Immature natural killer cell (primary cell): ENCODE data around the gene LRRC8C. TPM values are rescaled to one million over a fixed set of nuclear protein-coding genes. Genes with fewer than 3 reads are reported as not detected.
A peak's percentile ranks its signal among the peaks of the same experiment; 100 is the strongest.
"Not testable (repeated sequence)": the region's sequence is repeated elsewhere in the genome, so short reads cannot be mapped to it uniquely, and the experiment has no call there.

Experiments
- DNase-seq, 3 donors: peaks; one replicate each; pipeline ENCODE4 v3.0.0; 2022; ENCODE audit warnings: mixed read lengths in 1 of 3
- H3K27ac Mint-ChIP-seq, 6 donors: one replicate each; pipeline ENCODE4 v1.8.0; 2020; ENCODE audit warnings: mixed read lengths in 6 of 6, mild to moderate bottlenecking in 5 of 6, inconsistent platforms in 4 of 6, moderate library complexity in 3 of 6
- H3K27me3 Mint-ChIP-seq, 3 donors: one replicate each; pipeline ENCODE4 v1.8.0; 2020 to 2021; ENCODE audit warnings: low read depth in 3 of 3, mild to moderate bottlenecking in 3 of 3, mixed read lengths in 3 of 3, moderate library complexity in 3 of 3, inconsistent platforms in 1 of 3
- H3K36me3 Mint-ChIP-seq, 3 donors: one replicate each; pipeline ENCODE4 v1.8.0; 2020; ENCODE audit warnings: mixed read lengths in 3 of 3, inconsistent platforms in 2 of 3, mild to moderate bottlenecking in 2 of 3
- H3K4me1 Mint-ChIP-seq, 2 donors: one replicate each; pipeline ENCODE4 v1.8.0; 2020; ENCODE audit warnings: inconsistent platforms in 2 of 2, mild to moderate bottlenecking in 2 of 2, mixed read lengths in 2 of 2, moderate library complexity in 1 of 2
- H3K4me3 Mint-ChIP-seq, 5 donors: one replicate each; pipeline ENCODE4 v1.8.0; 2020; ENCODE audit warnings: mild to moderate bottlenecking in 5 of 5, mixed read lengths in 5 of 5, inconsistent platforms in 3 of 5, moderate library complexity in 3 of 5
- H3K9me3 Mint-ChIP-seq, 6 donors: one replicate each; pipeline ENCODE4 v1.8.0; 2020; ENCODE audit warnings: mild to moderate bottlenecking in 6 of 6, mixed read lengths in 6 of 6, inconsistent platforms in 4 of 6, moderate library complexity in 3 of 6
- polyA plus RNA-seq, 3 donors: library from polyadenylated mRNA; unstranded; fragments of 300-500 nt; fragmentation: Illumina TruSeq; gene quantifications; one replicate each; pipeline ENCODE4 v1.2.3, GENCODE V29; 2021

Gene LRRC8C
- polyA plus RNA-seq, 3 donors from 2014 or later: 3.5 to 7.3 (median 4.1) TPM

DNA sequence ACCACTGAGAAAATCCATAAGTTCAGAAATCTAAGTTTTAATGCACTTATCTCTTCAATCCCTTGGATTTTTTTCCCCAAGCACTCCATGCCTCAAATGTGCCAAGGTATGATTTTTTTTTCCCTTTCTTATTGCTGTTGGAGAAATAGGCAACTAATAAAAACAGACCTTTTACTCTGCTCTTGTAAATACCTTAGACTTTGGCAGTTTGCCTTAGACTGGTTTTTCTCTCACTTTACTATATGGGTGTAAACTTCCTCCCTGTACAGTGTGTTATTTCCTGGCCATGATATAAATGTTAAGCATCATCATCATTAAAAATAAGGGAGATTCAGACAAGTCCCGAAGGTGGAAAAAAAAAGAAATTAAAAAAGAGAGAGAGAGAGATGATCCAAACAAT, 65.7 kb downstream of the LRRC8C start:
- H3K4me1 Mint-ChIP-seq: peaks cover 84 to 93% of the 10 kb centered on the region in 2 donors
- H3K9me3 Mint-ChIP-seq: no peaks in the 10 kb centered on the region
- peak overlapping the region; percentile 92 to 96 (median 94) for H3K27ac Mint-ChIP-seq
- peak in 2 of 3 donors; percentile 29 to 36 for DNase-seq
- peaks cover 0 to 2% (median 0%) of the 10 kb centered on the region in 3 donors for H3K27me3 Mint-ChIP-seq
- peak overlapping the region; percentile 79 to 92 (median 90) for H3K4me3 Mint-ChIP-seq
- peaks cover 0 to 15% (median 7%) of the 10 kb centered on the region in 3 donors for H3K36me3 Mint-ChIP-seq

DNA sequence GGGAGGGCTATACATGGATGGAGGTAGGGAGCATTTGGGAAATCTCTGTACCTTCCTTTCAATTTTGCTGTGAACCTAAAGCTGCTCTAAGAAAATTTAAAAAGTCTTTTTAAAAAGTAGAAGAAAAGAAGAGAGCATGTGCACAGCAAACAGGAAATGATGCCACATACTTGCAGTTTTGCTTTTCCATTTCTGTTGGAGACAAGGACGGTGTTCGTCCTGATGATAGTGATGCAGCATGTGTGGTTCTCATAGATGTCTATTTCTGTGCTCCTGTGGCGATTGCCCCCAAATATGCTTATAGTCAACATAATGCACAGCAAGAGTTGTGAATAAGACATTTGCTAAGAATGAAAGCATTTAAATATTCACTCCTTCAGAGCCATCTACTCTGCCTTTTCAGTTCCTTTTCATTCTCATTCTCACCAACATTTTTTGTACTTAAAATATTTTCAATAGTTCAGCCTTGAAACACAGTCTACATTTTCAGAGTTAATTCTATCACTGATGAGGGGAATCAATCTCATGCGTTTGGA, 66.6 kb downstream of the LRRC8C start:
- Mint-ChIP-seq H3K4me1 (peaks cover 82 to 93% of the 10 kb centered on the region in 2 donors), H3K27me3 (peaks cover 0 to 2% (median 0%) of the 10 kb centered on the region in 3 donors), H3K27ac (peak overlapping the region; percentile 92 to 96 (median 94)), H3K4me3 (peak overlapping the region; percentile 79 to 92 (median 90)), H3K36me3 (peaks cover 0 to 20% (median 12%) of the 10 kb centered on the region in 3 donors), H3K9me3 (no peaks in the 10 kb centered on the region)
- no peak for DNase-seq

DNA sequence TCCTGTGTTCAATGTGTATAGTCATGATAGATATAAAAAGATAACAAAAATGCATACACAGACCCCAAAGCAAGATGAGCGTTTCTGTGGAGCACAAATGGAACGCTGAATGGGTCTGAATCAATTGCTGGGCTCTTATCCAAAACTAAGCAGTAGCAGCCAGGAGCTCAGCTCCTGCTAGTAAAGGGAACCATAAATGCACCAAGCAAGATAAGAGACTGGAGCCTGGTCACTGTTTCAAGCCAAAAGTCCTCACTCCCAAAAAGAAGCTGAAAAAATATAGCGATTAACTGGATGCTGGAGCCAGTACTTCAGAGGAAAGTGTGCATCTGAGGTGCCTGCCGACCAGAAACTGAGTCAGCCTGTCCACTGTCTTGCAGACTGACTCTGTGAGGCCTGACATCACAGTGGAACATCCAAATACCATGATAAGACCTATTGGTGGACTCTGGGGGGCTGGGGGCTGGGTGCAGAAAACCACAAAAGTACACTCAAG, 68.9 kb downstream of the LRRC8C start:
- H3K4me1 Mint-ChIP-seq: peaks cover 64 to 74% of the 10 kb centered on the region in 2 donors
- DNase-seq: peak in 1 of 3 donors; percentile 11
- H3K27me3 Mint-ChIP-seq: peaks cover 0 to 2% (median 0%) of the 10 kb centered on the region in 3 donors
- no peaks in the 10 kb centered on the region for H3K9me3 Mint-ChIP-seq
- H3K36me3 Mint-ChIP-seq: peaks cover 0 to 20% (median 13%) of the 10 kb centered on the region in 3 donors
- peak overlapping the region in 1 of 5 donors; percentile 30 for H3K4me3 Mint-ChIP-seq
- H3K27ac Mint-ChIP-seq: peak overlapping the region in 5 of 6 donors; percentile 43 to 84 (median 78)

DNA sequence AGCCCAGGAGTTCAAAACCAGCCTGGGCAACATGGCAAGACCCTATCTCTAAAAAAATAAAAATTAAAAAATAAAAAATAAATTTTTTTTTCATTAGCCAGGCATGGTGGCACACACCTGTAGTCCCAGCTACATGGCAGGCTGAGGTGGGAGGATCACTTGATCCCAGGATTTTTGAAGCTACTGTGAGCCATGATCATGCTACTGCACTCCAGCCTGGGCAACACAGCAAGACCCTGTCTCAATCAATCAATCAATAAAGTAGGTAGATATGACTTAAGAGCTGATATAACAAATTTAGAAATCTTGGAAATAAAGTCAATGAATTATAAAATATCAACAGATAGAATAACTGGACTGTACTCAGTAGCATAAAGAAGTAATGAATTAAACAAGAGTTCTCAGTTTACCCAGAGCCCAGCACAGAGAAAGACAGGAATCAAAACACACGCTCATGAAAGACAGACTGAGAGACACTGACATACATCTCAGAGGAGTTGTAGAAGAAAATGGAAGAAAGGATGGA, 69.7 kb downstream of the LRRC8C start:
- Mint-ChIP-seq H3K4me3 (no peak overlapping the region), H3K27me3 (peaks cover 0 to 2% (median 0%) of the 10 kb centered on the region in 3 donors), H3K4me1 (peaks cover 58 to 67% of the 10 kb centered on the region in 2 donors), H3K36me3 (peaks cover under 1 to 21% (median 13%) of the 10 kb centered on the region in 3 donors), H3K27ac (peak overlapping the region in 1 of 6 donors; percentile 14), H3K9me3 (no peaks in the 10 kb centered on the region)
- DNase-seq: no peak

DNA sequence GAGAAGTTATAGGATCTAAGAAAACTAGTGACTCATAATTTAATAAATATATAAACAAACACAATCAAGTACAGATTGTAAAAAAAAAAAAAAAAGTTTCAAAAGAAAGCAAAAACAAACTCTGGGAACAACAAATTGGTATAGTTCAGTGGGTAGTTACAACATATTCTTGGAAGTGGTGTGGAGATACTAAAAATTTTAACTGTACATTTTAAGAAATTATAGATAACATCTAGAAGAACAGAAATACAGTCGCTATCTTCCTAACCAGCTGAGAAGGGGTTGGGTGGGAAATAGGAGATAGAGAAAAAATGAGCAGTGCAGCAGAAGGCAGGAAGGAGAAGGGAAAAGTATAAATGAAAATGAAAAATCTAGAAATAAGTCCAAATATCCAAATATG, 70.5 kb downstream of the LRRC8C start:
- no peak for DNase-seq
- H3K4me3 Mint-ChIP-seq: no peak overlapping the region
- H3K9me3 Mint-ChIP-seq: no peaks in the 10 kb centered on the region
- H3K36me3 Mint-ChIP-seq: peaks cover 6 to 29% (median 18%) of the 10 kb centered on the region in 3 donors
- peaks cover 51 to 66% of the 10 kb centered on the region in 2 donors for H3K4me1 Mint-ChIP-seq
- H3K27me3 Mint-ChIP-seq: no peaks in the 10 kb centered on the region
- peak overlapping the region in 4 of 6 donors; percentile 3 to 66 (median 44) for H3K27ac Mint-ChIP-seq

DNA sequence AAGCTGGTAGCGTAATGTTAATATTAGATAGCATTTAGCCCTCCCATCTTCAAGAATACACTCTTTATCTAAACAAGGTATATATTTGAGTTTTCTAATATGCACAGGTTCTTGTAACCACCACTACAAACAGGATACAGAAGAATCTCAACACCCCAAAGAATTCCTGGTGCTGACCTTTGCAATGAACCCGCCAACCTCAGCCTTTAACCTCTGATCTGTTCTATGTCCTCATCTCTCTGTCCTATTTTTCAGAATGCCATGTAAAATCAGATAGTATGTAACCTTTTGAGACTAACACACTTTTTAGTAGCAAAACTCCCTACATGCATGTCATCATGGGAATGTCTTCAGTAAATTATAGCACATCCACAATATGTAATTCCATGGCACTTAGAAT, 71.1 kb downstream of the LRRC8C start:
- Mint-ChIP-seq H3K4me1 (peaks cover 46 to 66% of the 10 kb centered on the region in 2 donors), H3K36me3 (peaks cover 6 to 30% (median 22%) of the 10 kb centered on the region in 3 donors), H3K9me3 (no peaks in the 10 kb centered on the region), H3K4me3 (no peak overlapping the region), H3K27me3 (no peaks in the 10 kb centered on the region), H3K27ac (peak overlapping the region in 2 of 6 donors; percentile 40 to 58)
- DNase-seq: no peak

DNA sequence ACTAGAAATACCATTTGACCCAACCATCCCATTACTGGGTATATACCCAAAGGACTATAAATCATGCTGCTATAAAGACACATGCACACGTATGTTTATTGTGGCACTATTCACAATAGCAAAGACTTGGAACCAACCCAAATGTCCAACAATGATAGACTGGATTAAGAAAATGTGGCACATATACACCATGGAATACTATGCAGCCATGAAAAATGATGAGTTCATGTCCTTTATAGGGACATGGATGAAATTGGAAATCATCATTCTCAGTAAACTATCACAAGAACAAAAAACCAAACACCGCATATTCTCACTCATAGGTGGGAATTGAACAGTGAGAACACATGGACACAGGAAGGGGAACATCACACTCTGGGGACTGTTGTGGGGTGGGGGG, 72.0 kb downstream of the LRRC8C start:
- not testable (repeated sequence) for H3K9me3 Mint-ChIP-seq, DNase-seq, H3K27me3 Mint-ChIP-seq, H3K27ac Mint-ChIP-seq, H3K4me3 Mint-ChIP-seq
- peaks cover 37 to 59% of the 10 kb centered on the region in 2 donors for H3K4me1 Mint-ChIP-seq
- H3K36me3 Mint-ChIP-seq: peaks cover 6 to 30% (median 22%) of the 10 kb centered on the region in 3 donors

DNA sequence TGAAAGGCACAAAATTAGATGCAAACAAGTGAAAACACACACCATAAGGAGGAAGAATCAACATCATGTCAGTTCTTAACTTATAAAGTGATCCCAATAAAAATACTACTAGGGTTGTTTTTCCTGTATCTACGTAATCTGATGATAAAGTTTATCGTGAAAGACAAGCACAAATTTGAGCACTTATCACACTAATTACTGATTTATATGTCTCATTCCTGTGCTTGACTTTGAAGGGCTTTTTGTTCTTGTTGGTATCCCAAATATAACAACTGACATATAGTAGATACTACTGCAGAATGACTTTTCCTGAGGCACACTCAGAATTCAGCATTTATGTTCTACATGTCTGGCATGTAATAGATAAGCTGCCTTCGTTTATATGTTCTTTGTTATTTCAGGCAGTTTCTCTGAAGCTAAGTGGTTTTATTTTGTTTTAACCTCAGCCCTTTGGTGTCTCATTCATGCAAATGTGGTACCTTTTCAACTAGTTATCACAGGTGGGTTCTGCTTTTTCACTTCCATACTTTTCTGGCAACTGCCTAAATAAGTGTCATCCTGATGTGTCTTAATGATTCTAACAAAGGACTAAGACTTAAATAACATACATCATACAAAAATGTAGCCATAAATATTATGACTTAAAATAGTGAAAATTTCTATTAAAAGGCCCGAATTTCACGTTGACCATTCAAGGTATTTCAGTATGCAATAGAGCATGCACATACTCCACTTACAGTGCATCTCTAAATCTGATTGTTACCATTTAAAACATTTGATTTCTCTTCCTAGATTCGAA, 73.2 kb downstream of the LRRC8C start:
- H3K9me3 Mint-ChIP-seq: no peaks in the 10 kb centered on the region
- peaks cover 27 to 54% of the 10 kb centered on the region in 2 donors for H3K4me1 Mint-ChIP-seq
- DNase-seq: no peak
- no peaks in the 10 kb centered on the region for H3K27me3 Mint-ChIP-seq
- peak overlapping the region in 4 of 6 donors; percentile 37 to 76 (median 57) for H3K27ac Mint-ChIP-seq
- peaks cover 10 to 24% (median 15%) of the 10 kb centered on the region in 3 donors for H3K36me3 Mint-ChIP-seq
- H3K4me3 Mint-ChIP-seq: no peak overlapping the region

DNA sequence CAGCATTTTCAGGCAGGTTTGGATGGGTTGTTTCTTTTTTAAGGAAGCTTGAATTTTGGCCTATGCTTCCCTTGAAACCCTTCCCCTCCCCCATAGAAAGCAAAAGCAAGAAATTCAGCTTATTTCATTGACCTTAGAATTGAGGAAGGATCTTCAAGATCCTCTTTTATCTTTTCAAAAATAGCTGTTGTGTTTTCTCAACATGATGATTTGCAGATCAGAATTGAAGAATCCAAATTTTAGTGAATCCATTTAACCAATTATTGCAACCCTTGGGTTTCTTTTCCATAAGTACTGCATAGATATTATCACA, 73.7 kb downstream of the LRRC8C start:
- peaks cover 23 to 56% of the 10 kb centered on the region in 2 donors for H3K4me1 Mint-ChIP-seq
- H3K36me3 Mint-ChIP-seq: peaks cover 10 to 24% (median 15%) of the 10 kb centered on the region in 3 donors
- no peak for DNase-seq
- no peak overlapping the region for H3K4me3 Mint-ChIP-seq
- H3K27ac Mint-ChIP-seq: peak overlapping the region in 2 of 6 donors; percentile 40 to 51
- no peaks in the 10 kb centered on the region for H3K27me3 Mint-ChIP-seq
- no peaks in the 10 kb centered on the region for H3K9me3 Mint-ChIP-seq

DNA sequence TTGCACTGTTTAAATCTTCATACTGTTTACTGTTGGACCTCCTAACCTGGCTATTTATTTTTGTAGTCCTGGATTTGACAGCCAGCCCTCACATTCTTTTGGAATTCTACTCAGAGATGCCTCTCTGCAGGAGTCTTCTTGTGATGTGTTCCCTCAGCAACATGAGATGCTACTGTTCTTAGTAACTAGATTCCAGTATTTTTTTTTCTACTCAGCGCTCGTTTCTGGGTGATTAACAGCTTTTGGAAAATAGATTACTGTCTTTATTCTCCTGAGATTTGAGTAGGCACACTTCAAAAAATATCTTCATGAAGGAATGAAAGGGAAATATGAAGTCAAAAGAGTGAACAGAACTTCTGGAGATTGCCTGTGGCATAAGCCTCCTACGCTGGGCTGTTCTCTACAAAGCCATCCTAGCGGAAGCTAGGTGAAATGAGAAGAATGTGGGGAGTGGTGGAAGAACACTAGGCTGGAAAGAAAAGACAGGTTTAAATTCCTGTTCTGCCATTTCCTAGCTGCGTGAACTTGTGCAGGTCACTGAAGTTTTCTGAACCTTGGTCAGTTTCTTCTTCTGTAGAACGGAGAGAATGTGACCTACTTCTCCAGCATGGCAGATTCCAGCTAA, 75.9 kb downstream of the LRRC8C start:
- no peaks in the 10 kb centered on the region for H3K27me3 Mint-ChIP-seq
- H3K36me3 Mint-ChIP-seq: peaks cover 14 to 36% (median 28%) of the 10 kb centered on the region in 3 donors

DNA sequence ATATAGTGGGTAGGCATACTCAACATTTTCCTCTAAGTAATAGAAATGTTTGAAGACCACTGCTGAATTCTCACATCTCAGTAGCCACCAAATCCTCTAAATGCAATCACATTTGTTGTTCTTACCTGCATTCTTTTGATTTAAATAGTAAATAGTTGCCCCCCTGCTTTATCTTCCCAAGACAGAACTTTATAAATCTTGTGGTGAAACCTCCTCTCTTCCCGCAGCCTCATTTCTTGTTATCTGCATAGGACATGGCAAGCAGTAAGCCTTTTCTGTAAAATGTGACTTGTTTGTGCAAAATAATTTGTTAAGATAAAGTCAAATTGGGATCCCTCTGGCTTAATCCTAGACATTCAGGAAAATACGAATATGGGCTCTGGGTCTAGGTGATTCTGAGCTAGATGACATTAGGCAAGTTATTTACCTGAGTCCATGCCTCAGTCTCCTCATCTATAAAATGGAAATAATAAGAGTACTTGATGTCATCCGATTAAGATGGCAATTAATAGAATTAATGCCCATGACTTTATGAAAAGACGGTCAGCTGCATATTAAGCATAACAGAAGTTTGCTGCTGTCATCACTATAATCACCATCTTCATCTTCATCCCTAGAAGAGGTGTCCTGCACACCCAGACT, 77.7 kb downstream of the LRRC8C start:
- Mint-ChIP-seq H3K27ac (peak overlapping the region in 2 of 6 donors; percentile 9 to 37), H3K4me1 (peaks cover 4 to 41% of the 10 kb centered on the region in 2 donors), H3K27me3 (no peaks in the 10 kb centered on the region), H3K4me3 (no peak overlapping the region), H3K36me3 (peaks cover 26 to 45% (median 37%) of the 10 kb centered on the region in 3 donors), H3K9me3 (no peaks in the 10 kb centered on the region)
- DNase-seq: no peak

More for the DNA sequence above, 75.9 kb downstream of the LRRC8C start:
- no peak for DNase-seq
- Mint-ChIP-seq H3K4me3 (no peak overlapping the region), H3K4me1 (peaks cover 10 to 38% of the 10 kb centered on the region in 2 donors), H3K9me3 (no peaks in the 10 kb centered on the region), H3K27ac (peak overlapping the region in 4 of 6 donors; percentile 5 to 53 (median 36))

DNA sequence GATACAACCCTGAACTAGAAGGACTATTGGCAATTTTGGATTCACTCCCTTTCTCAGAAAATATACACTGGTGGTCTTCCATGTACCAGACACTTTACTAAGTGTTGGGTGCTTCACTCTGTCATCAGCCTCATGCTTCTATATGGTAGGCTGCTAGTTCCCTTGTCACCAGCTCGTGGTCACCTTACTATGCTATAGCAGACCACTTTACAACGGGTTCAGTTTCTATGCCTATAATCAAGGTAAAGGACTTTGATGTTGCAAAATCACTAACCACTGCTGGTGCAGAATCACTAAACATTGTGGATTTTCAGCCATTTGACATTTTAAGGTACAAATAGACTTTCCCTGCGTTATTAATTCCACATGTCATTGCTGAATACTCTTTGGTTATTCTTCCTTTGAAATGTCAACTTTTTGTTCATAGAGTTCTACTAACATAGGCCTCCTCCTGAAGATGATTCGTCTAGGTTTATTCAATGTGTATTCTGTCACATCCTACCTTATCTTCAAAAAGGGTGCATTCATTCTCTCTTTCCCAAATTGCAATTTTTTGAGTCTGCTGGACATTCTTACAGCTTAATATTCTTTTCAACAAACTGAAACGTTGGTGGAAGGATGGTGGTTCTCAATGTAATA, 78.3 kb downstream of the LRRC8C start:
- H3K27me3 Mint-ChIP-seq: no peaks in the 10 kb centered on the region
- no peak overlapping the region for H3K4me3 Mint-ChIP-seq
- no peak for DNase-seq
- peaks cover 4 to 41% of the 10 kb centered on the region in 2 donors for H3K4me1 Mint-ChIP-seq
- H3K9me3 Mint-ChIP-seq: no peaks in the 10 kb centered on the region
- peak overlapping the region in 3 of 6 donors; percentile 9 to 49 (median 34) for H3K27ac Mint-ChIP-seq
- peaks cover 26 to 45% (median 40%) of the 10 kb centered on the region in 3 donors for H3K36me3 Mint-ChIP-seq

DNA sequence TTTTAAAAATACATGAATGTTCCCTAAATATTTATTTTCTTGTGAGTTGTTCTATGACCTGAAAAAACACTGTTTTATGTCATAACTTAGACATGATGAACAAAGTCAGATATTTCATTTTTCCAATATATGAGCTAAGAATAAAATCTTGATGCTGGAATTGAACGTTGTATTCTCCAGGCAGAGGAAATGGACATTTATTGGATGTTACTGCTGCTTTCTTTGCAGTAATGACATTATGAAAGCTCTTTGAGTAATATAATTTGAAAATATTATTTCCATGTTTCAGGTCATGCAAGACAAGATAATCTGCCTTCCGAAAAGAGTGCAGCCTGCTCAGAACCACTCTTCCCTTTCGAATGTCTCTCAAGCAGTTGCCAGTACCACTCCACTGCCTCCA, 79.5 kb downstream of the LRRC8C start:
- no peaks in the 10 kb centered on the region for H3K9me3 Mint-ChIP-seq
- no peaks in the 10 kb centered on the region for H3K27me3 Mint-ChIP-seq
- peaks cover 2 to 41% of the 10 kb centered on the region in 2 donors for H3K4me1 Mint-ChIP-seq
- DNase-seq: no peak
- H3K36me3 Mint-ChIP-seq: peaks cover 26 to 45% (median 45%) of the 10 kb centered on the region in 3 donors
- H3K4me3 Mint-ChIP-seq: no peak overlapping the region
- H3K27ac Mint-ChIP-seq: peak overlapping the region in 2 of 6 donors; percentile 21 to 49
